Left renal cortex interstitium (tissue), 4 donors: ENCODE measurements around the gene BAIAP2L1. TPM values are rescaled to one million over a fixed set of nuclear protein-coding genes. Genes with fewer than 3 reads are reported as not detected.

Experiments used
- DNase-seq, 4 donors: peaks; one replicate each; pipeline ENCODE4 v3.0.0-alpha.2; 2013; ENCODE audit warnings: low read depth in 4 of 4, low spot score in 2 of 4, missing footprints in 1 of 4
- polyA plus RNA-seq, 4 donors: library from polyadenylated mRNA; unstranded; fragments of 120-200 nt; gene quantifications; one replicate each; pipeline ENCODE4 v1.2.1, GENCODE V29; 2013; ENCODE audit not compliant: insufficient read length in 4 of 4

Gene BAIAP2L1
- polyA plus RNA-seq, 4 donors: 10.6 to 17.7 (median 13.1) TPM

DNA sequence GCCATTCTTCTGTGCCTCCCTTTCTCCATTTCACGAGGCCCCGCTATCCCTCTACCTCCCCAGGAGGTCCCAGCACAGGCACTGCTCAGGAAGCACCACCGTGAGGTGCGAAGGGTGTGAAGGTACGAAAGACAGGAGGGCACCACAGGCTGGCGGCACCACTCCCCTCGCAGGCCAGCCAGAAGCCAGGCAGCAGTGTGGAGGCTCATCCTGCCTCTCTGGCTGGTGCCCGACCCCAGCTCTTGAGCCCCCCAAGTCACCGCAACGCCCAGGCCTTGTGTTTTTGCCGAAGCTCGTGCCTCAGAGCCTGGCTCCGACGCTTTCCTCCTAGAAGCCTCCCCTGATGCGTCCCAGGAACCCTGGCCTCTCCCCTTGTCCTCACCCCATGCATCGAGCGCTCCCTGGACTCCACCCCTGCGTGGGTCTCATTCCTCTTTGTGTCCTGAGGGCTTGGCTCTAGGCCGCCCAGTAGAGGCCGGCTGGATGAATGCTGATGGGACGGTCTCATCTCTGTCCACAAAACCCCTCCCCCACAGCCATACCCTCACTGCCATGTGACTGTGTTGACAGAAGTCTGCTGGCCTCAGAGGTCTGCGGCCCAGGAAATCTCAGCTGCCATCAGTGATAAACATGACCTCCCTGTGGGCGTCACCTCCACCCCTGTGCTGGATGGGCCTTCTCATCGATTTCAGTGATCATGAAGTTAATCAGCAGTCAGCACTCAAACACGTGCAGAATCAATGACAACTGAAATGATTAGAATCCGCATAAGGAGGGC lies 100.1 kb downstream of the BAIAP2L1 start:
- DNase-seq: no peak

DNA sequence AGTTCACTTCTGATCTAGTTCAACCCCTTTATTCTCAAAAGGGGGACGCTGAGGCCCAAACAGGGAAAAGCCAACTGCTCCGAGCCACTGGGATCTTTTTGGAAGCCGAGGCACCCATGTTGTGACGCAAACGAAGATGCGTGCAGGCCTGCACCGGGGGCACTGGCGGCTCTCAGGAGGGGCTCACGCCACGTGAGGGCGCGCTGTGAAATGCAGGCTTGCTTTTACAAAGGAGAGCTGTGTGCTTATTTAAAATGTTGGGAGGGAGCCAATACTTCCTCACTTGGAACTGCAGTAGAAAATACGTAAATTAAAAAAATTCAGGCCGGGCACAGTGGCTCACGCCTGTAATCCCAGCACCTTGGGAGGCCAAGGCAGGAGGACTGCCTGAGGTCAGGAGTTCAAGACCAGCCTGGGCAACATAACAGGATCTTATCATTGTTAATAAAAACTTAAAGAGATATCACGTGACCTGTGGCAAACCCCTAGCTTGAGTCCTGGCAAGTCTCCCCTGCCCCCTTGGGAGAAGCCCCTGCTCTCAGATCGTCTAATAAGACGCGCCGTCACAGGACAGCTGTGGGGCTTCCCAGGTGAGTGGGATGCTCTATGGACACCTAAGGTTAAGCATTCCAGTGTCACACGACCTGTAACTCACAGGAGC lies 103.1 kb downstream of the BAIAP2L1 start:
- DNase-seq: no peak

DNA sequence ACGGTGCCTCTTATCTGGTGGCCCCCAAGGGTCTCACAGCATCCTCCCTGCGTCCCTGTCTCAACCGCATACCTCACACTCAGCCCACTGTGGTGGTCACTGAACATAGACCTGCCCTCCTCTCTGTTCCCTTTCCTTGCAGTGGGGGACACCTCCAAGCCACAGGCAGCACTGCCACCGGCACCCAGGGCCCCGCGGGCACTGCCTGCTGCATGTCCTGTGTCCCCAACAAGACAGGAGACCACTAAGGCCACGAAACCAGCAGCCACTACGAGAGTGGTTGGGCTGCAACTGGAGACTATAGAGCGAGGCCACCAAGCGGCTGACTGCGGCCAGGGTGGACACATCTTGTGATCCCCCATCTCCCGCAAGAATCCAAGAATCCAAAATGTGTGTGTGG lies 104.1 kb downstream of the BAIAP2L1 start:
- DNase-seq: no peak

DNA sequence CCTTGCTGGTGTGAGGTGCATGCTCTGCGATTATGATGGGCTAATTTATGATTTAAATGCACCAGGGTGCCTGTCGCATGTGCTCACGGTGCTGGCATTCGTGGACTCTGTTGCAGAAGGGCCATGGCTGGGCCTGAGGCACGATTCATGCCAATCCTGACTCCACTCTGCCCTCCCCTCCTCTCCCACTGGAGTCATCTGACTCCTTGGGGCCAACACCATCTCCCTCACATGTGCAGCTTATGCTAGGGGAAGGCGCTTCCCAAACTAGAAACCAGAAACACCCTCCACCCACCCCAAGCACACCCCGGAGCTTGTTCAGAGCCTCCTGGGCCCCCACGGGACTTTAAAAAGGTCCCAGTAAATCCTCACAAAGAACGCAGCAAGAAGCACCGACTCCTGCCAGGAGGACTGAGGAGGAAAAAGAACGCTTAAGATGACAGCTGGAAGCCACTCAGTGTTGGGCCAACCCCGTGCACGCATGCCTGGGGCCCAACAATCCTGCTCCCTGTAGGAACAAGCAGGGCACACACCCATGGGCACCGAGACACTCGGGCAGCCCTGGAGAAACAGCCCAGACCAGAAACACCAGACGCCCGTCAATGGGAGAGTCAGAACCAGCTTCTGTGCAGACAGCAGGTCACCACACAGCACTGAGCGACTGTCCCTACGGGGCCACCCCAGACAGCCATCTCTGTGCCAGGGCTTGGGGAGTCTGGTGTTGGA lies 105.3 kb downstream of the BAIAP2L1 start:
- no peak for DNase-seq

DNA sequence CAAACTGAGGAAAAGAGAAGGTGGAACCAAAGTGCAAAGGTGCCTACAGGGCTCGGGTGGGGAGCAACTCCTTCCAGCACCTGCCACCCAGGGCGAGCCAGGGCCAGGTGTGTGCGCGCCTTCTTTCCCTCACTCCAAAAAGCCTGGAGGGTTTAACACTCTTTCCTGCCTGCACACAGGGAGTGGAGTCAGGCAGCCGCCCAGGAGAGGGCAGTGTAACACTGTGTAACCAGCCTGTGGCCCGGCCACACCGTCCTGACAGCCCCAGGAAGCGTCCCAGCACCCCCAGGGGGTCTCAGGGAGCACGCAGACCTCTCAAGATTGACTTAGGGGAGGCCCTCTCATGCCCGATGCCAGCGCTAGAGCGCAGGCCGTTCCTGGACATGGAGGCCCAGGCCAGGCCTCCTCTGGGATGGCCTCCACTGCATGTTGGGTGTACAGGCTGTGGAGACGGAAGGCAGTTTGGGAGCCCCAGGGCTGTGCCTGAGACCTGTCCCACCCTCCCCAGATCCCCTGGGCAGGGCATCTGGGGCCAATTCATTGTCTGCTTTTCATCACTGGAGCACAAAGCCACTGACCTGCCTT lies 106.0 kb downstream of the BAIAP2L1 start:
- no peak for DNase-seq

DNA sequence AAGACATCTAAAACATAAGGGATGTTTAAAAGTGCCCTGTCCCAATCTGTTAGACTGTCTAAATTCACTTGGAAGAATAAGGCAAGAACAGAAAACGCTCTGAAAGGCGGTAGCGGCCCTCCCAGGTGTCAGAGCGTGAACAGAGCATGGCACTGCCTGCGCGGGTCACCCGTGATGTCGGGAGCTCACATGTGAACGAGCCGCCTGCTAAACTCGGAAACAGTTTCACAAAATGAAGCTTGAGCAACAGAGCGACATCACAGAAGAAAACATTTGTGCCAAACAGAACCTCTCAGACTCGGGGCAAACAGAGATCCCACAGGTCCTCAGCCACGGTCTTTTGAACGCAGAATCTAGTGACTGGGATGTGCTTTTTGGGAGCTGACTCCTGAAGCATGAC lies 106.6 kb downstream of the BAIAP2L1 start:
- no peak for DNase-seq

DNA sequence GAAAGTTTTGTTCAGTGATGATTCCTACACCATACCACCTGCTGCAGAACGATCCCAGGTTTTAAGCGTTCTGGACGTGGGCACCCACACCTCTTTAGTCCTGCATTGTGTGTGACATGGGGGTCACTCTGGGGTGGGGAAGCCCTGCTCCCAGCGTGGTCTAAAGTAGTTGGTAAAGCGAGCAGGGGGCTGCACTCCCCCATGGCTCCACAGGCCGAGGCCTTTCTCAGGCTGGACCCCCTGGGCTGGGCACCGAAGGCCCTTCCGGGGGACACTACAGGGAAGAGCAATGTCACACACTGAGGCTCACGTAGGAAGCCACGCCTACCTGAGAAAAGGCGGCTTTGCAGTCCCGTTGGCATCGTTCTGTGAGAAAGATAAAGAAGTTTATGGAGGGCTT lies 107.1 kb downstream of the BAIAP2L1 start:
- DNase-seq: no peak

DNA sequence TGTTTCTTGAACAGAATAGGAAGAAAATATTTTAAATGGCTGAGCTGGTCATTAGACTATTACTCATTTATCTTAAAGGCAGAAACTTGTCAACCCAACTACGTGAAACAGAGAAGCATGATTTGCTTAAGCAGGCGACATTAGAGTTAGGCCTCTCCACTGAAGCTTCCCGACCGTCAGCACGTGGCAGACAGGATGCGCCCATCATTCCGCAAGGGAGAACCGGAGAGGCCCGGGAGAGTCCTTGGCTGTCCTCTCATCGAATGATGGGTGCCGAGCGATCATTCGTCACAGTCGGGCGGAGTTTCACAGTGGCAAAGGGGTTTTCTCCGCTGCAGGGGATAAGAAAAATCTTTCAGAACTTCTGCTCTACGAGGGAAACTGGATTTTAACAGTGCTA lies 107.6 kb downstream of the BAIAP2L1 start:
- DNase-seq: no peak

DNA sequence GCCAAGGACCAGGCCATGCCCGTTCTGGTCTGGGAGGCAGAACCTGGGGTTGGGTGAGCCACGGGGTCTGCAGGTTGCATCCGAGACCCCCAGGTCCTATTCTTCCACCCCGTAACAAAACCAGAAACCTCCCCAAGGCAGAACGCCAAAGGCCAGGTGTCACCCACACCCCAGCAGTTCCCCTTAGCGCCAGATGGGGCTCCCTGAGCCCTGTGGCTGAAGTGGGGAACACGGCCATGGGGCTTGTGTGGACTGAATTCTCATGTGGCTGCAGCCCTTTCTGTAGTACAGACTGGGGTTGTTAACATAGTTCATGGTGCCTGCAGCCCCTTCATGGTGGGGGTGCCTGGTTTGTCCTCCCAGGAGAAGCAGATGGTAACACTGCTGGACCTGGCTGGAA lies 109.2 kb downstream of the BAIAP2L1 start:
- DNase-seq: no peak

DNA sequence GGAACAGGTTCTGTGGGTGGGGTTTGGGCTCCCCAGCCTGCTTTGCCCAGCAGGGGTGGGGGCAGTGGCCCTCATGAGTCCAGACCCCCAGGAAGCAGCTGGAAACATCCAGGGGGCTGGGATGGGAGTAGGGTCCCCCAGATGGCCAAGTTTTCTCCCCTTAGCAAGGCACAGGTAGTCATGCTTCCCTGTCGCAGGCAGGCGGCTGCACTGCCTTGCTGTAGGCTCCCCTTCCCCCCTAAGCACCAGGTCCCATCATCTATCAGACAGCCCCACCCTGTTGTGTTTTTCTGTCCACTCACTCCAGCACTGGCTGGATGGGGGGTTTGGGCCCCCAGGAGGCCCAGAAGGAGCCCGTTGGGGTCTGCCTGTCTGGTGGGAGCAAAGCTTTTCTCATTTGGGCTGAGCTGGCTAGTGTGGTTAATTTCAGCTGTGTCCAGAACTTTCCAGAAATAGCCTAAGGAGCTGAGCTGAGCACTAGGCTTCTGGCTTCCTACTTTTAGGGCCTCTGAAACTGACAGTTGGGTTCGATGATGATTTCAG lies 111.5 kb downstream of the BAIAP2L1 start:
- DNase-seq: no peak

DNA sequence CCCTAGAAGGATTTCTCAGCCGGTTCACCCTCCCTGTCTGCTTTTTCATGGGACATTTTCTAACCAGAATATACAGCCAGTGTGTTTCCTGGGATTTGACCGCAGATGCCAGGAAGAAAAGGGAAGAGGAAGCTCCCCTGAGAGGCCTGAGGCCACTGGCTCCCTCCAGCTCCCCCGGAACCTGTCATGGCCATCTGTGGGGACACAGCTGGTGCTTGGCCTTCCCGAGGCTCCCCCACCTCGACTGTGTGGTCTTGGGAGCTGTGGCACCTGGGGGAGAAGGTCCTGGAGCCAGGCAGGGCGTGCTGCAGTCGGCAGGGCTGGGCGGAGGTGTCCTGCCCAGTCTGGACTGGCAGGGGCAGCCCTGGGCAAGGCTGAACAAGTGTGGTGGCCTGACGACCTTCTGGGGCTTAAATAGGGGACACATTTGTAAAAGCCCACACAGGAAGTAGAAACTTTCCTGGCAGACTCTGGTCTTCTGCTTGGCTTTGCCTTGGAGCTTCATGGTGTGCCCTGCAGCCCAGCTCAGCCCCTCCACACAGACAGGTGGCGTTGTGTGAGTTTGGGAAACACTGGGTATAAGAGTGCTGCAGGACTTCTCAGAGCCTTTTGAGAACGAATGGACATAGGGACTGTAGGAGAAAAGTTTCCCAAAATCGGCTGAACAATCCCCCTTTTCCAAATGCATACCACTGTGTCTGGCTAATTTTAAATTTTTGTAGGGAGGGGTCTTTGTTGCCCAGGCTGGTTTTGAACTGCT lies 112.6 kb downstream of the BAIAP2L1 start:
- no peak for DNase-seq

DNA sequence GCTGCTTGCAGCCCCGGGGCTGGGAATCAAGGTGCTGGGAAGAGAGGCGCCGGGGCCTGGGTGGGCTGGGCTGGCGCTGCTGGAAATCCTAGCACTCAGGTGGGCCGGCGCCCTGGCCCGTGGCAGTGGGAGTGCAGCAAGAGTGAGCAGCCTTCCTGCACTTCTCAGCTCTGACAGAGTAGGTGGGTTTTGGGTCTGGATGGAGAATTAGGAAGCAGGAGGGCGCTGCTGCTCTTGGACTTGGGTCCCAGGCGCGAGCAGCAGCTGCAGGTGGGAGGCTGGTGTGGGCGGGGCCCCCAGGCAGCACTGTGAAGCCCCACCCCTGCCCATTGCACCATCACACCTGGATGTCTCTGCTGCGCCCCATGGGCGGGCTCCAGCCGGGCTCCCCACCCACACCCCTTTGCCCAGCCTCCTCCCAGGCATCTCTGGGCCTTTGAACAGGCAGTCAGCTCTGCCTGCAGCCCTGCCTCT lies 113.4 kb downstream of the BAIAP2L1 start:
- no peak for DNase-seq

DNA sequence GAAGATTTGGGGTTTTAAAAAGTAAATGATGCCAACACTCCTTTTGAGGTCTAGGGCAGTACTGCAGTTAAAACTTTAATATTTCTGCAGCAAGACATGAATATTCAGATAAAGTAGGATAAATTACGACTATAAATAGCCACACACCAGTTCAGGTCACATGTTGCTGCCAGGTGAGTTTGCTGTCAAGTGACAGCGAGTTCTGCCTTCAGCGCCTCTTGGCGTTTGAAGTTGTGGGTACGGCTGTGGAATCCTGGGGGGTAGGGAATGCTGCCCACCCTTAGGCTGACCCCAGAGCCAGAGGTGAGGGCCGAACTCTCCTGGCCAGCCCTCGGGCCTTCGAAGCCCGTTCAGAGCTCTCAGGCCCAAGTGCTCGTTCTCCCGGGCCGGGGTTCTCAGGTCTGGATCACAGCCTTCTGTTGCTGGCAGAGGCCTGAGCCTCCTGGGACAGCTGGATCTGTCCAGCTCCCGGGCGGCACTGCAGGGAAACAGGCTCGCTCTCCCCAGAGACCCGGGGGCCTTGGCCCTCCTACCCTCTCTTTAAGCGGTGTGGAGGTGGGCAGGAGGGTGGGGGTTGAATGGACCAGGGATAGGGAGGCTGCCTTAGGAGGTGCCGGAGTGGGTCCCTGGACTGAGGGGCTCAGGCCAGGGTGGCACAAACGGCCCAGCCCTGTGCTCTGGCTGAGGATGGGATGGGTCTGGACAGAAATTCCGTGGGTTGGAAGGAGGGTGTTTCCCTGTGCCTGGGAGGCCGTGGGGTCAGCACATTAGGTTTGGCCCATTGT lies 114.0 kb downstream of the BAIAP2L1 start:
- no peak for DNase-seq

DNA sequence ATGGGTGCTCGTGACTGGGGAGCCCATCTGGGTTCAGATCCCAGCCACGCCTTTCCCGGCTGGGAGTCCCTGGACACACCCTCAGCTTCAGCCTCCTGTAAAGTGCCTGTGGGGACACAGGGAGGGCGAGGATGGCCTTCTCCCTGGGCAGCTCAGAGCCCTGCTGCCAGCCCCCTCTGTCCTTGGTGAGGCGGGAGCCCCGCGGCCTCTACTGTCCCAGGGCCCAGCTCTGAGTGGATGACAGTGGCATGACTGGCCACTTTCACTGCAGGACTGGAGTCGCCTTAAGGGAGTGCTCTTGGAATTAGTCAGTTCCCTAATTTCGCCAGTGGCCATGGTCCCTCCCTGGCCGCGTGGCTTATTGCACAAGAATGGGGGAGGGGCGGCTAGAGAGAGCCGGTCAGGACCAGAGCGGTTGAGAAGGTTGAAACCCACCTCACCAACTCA lies 114.8 kb downstream of the BAIAP2L1 start:
- DNase-seq: no peak

DNA sequence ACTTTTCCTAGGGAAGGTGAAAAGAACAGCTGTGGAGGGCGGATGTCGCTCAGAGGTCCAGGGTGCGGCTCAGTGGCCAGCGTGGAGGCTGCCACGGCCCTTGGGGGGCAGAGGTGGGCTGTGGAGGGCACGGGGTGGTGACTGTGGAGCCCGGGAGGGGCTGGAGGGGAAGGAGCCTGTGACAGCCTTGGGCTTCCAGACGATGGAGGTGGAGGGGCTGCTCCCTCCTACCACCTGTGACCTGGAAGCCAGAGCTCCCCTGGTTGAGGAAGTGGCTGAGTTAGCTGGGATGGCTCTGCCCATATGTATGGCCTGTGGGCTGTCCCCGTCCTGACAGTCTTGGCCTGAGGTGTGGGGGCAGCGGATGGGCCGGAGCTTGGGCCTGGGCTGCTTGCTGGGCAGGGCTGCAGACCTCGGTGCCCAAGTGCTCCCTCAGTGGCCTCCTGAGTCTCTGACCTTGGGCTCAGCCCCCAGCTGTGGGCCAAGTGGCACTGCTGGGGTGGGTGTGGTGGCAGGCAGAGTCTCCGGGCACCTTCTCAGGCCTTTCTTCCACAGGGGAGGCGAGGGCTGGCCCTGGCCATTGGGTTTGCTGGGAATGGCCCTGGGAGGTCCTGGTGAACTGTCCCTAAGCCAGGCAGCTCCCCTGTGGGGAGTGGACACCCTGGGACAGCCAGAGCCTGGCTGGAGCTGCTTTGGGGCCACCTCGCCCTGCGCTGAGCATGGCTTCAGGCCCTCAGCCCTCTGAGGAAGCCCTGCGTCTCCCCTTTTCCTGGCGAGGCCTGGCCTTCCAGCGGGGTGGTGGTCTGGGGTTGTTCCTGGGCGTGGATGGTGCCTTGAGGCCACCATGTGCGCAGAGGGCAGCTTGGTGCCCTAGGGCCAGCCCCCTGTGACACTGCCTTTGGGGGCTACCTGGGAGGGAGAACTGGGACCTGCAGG lies 115.5 kb downstream of the BAIAP2L1 start:
- no peak for DNase-seq

DNA sequence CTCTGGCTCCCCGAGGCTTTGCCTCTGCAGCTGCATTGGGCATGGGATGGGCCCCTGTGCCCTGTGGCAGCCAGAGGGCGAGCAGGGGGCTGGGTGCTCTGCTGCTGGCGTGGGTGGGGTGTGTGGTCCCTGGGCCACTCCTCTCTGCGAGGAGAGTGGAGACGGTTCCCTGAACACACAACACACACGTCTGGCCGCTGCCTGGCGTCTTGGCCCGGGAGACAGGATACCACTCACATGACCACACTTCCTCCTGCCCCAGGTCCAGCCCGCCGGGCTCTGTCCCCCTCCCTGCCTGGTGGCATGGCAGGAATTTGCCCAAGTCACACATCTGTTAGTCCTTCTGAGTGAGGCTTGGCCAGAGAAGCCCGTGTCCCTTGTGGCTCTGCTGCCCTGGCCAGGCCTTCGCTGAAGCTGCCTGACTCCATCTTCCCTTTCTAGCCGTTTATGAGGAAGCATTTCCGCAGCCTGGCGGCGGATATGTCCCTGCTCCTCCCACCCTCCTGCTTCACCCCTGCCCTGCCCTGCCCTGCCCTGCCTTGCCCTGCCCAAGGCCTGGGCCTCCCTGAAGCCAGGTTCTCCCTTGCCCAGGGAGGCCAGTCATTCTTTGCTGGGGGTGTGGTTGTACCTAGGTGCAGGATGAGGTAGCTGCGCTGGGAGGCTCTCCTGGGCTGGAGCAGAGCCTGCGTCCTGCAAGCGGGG lies 116.4 kb downstream of the BAIAP2L1 start:
- DNase-seq: no peak

DNA sequence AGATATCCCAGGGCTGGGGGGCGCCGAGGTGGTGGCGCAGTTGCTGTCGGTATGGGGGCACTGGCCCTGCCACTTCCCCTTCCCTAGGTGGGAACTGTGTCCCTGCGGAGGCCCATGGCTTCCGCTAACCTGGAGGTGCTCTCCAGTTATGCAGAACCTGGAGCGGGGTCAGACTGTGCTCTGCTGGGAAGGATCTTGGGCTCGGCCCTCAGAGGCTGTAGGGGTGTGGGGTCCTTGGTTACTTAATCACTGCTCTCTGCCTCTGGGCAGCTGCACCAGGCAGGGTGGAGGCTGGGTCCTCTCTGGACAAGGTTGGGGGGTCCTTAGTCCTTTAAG lies 117.0 kb downstream of the BAIAP2L1 start:
- DNase-seq: no peak
